Tibial nerve (tissue), 4 donors: ENCODE data around the gene NEB.

Source experiments
- CTCF ChIP-seq, 5 experiments: fragments of 200-600 bp in 3 of 5; fragments of 450-650 bp in 2 of 5; sonication (generic) in 3 of 5; IDR thresholded peaks; one replicate each; pipeline ENCODE4 v1.5.1; 2016 to 2019; ENCODE audit warnings: antibody characterized with exemption in 5 of 5, mild to moderate bottlenecking in 3 of 5, moderate library complexity in 2 of 5
- EP300 ChIP-seq, 2 donors: sonication (generic); formaldehyde crosslinking; IDR thresholded peaks; one replicate each; pipeline ENCODE4 v1.6.1; 2017; ENCODE audit warnings: antibody characterized with exemption in 2 of 2, mild to moderate bottlenecking in 1 of 2
- POLR2A ChIP-seq, 2 donors: fragments of 450-650 bp; IDR thresholded peaks; one replicate each; pipeline ENCODE4 v1.6.1; 2017; ENCODE audit warnings: antibody characterized with exemption in 2 of 2, mild to moderate bottlenecking in 2 of 2, moderate library complexity in 2 of 2

GRCh38 chr2:151630372-151630771, 103.9 kb downstream of the NEB start:
- TF ChIP-seq EP300 (IDR thresholded peaks at IDR 0.05), result no peak
- no peak for TF ChIP-seq CTCF (IDR thresholded peaks at IDR 0.05)
- no peak for TF ChIP-seq POLR2A (IDR thresholded peaks at IDR 0.05)
